Measurements from ENCODE around the gene IFT122.

The IFT122 gene

DNA sequence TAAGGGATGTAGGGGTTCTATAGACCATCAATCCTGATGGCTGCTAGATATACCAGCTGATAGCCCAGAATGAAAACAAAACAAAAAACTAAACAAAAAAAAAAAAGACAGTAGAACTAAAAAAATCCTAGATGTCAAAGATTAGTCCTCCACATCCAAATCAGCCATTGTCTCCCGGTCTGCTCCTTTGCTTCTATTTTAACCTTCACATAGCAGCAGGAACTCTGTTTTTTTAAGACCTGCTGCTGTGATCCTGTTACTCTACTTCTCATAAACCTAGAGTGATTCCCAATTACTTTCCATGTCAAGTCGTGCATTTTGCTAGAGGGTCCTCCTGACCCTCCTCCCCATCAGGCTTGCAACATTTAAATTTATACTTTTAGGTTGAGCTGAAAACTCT lies 2.5 kb downstream of the IFT122 start:
- DNase-seq = no peak

DNA sequence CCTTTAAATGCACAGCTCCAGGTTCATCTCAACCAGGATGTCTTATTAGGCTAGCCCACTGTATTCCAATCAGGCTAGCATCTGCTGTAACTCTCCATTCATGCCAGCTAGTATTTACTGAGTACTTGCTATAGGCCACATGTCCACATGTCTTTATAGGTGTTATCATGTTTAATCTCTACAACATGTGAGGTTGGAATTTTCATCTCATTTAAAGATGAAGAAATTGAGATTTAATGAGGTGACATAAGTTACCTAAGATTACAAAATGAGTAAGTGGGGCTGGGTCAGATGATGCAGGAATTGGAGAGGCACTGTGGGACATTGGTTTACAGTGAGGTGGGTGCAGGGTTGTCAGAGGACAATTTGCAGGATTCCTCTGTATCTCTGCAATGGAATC lies 2.9 kb downstream of the IFT122 start:
- DNase-seq = no peak

DNA sequence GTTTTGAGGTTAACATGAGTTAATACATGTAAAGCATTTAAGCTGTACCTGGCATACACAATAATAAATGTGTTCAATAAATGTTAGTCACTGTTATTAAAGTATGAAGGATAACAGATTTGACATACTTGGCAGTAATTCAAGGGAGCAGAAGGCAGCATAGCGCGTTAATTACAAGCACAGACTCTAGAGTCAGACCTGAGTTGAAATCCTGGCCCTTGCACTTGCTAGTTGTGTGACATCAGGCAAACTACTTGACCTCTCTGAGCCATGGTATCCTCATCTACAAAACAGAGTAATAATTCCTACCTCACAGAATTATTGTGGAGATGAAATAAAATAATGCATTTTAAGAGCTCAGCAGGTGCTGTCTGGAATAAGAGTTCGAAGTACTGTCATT lies 5.4 kb downstream of the IFT122 start:
- DNase-seq = no peak

DNA sequence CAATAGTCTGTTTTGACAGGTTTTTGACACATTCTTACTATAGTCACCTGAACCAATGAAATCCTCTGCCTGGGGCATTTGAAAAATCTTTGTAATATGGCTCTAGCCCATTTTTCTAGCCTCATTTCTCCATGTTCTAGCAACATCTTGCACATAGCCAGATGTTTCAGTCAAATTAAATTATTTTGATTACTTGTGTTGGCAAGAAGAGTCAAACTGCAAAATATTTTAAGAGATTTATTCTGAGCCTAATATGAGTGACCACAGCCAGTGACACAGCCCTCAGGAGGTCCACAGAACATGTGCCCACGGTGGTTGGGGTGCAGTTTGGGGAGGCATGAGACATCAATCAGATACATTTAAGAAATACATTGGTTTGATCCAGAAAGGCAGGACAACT lies 6.9 kb downstream of the IFT122 start:
- no peak for DNase-seq

GRCh38 chr3:129448186-129448895 lies 8.3 kb downstream of the IFT122 start:
- no peak for DNase-seq

DNA sequence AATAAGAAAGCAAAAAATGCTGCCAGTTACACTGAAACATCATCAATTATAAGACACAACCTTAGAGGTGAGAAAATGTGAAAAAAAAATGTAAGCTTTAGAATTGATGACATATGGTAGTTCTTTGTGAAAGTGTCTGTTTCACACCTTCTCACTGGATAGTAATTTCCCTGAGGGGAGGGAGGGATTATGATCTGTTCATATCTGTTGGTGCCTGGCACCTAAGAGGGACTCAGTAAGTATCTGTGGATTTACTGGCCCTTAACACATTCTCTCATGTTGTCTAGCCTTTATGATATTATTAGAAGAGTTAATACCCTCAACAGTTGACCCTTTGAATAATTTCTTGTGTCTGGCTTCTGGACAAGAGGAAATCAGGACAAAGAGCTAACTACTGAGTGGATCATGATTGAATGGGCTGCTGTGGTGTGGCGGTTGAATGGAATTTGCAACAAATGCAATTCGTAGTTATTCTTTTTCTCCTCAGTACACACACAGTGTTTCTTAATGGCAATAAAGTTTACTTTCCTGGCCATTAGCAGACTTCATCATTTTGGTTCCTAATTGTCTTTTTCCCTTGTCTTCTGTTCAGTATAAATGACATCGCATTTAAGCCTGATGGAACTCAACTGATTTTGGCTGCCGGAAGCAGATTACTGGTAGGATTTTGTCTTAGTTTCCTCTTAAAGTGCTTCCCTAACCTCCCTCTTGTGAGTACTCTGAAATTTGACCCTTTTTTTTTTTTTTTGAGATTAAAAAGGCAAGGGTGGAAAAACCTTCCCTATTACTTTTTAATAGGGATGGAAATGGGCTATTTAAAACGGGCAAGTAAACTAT lies 9.5 kb downstream of the IFT122 start:
- DNase-seq = no peak

- DNase-seq = no peak
These were observed 13.7 kb downstream of the IFT122 start for GRCh38 chr3:129453732-129454131.

DNA sequence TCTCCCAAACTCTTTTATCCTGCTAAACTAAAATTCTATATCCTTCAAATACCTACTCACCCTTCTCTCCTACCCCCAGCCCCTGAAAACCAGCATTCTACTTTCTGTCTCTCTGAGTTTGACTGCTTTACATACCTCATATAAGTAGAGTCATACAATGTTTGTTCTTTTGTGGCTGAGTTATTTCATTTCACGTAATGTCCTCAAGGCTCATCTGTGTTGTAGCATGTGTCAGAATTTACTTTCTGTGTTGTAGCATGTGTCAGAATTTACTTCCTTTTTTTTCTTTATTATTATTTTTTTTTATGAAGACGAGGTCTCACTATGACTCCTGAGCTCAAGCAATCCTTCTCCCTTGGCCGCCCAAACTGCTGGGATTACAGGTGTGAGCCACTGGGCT lies 20.1 kb downstream of the IFT122 start:
- no peak for DNase-seq

DNA sequence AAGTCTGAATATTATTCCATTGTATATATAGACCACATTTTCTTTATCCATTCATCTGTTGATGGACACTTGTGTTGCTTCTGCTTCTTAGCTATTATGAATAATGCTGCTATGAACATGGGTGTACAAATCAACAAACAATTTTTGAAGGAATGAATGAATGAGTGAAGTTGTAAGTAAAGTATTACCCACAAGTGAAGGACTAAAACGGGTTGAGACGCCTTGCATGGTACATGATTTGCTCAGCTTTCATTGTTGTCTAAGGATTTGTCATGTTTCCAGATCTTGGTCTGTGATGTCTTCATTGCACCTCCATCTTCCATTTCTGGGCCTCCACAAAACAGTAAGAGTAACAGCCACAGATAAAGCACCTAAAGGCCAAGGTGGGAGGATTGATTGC lies 20.5 kb downstream of the IFT122 start:
- no peak for DNase-seq

- DNase-seq = no peak
These were observed 21.0 kb downstream of the IFT122 start for GRCh38 chr3:129461022-129461421.

DNA sequence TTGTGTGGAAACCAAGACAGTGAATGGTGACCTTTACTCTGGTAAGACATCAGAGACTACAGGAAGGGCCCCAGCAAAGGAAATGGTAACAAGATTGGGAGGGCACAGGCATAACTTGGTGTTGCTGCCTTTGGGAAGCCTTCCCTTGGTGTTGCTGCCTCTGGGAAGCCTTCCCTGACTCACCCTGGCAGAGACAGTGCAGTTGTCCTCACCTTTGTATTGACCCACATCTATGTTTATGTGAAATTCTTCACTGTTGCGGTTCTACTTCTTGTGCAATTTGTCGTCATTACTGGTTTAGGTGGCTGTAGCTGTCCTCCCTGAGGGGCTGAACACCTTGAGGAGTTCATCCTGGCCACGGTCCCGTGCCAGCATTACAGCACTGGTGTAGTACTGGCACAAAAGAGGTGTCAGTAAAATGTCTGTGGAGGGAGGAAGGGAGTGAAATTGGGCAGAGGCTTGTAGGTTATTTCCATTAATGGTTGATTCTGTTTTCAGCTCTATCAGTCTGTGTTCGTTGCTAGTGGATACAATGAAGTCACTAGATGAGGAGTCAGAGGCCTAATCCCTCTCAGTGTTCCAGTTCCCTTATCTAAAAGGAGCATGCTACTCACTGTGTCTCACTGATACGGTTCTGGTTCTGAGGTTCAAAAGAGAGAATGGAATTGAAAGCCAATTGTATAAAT lies 21.6 kb downstream of the IFT122 start:
- no peak for DNase-seq

GRCh38 chr3:129462361-129462968 lies 22.4 kb downstream of the IFT122 start:
- no peak for DNase-seq

DNA sequence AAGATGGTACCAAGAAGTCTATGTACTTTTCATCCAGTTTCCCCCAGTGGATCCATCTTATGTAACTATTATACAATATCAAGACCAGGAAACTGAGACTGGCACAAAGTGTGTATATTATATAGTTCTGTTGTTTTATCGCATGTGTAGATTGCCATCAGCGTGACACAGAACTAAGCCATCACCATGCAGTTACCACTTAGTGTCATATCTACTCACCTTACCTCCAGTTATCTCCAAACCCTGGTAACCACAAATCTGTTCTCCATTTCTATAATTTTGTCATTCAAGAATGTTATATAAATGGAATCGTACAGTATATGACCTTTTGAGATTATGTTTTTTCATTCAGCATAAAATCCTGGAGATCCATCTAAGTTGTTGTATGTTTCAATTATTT lies 23.1 kb downstream of the IFT122 start:
- no peak for DNase-seq

DNA sequence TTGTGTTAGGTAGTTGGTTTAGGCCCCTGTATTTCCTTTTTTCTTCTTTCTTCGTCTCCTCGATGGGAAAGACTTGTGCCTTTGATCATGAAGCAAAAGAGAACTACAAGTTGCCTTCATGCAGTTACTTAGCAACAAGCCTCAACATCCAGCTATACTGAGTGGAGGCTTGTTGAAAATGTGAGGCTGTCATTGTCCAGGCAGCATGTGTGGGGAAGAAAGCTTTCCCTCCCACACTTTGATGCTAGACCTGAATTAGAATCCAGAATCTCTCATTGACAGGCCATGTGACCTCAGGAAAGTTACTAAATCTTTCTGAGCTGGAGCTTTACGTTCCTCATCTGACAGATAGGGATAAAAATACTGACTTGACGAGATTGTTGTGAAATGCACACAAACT lies 23.7 kb downstream of the IFT122 start:
- no peak for DNase-seq

DNA sequence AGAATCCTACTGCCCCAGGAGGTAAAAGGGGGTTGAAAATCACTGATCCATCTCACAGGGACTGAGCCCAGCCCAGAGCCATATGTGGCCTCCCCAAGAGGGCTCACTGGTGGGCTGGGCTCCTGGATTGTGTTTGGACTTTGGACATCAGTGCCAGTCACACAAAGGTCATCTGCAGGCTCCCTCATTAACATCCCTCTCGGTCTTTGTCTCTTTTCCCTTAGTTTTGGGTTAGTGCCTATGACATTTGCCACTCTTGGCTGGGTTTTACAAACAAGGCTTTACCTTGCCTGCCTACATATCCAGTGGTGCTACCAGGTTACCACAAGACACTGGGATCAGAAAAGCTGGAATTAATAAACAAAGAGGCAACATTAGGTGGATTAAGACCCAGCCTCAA lies 27.9 kb downstream of the IFT122 start:
- DNase-seq = no peak

- no peak for DNase-seq
These were observed 29.0 kb downstream of the IFT122 start for GRCh38 chr3:129469026-129469425.

DNA sequence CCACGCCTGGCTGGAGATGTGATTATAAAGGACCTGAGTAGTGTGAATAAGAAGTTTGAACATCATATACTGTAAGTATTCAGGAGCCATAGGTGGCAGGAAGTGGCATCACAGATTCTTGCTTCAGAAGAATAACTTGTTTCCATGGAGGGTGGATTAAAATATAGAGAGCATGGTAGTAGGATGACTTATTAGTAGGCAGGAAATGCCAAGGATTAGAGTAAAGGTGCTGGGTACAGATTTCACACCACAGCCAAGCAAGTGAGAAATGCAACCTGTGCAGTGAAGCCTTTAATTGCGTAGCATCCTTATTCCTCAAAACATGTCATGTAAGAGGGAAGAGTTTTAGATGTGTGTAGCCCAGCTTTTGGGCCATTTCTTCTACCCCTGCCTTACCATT lies 30.8 kb downstream of the IFT122 start:
- no peak for DNase-seq

DNA sequence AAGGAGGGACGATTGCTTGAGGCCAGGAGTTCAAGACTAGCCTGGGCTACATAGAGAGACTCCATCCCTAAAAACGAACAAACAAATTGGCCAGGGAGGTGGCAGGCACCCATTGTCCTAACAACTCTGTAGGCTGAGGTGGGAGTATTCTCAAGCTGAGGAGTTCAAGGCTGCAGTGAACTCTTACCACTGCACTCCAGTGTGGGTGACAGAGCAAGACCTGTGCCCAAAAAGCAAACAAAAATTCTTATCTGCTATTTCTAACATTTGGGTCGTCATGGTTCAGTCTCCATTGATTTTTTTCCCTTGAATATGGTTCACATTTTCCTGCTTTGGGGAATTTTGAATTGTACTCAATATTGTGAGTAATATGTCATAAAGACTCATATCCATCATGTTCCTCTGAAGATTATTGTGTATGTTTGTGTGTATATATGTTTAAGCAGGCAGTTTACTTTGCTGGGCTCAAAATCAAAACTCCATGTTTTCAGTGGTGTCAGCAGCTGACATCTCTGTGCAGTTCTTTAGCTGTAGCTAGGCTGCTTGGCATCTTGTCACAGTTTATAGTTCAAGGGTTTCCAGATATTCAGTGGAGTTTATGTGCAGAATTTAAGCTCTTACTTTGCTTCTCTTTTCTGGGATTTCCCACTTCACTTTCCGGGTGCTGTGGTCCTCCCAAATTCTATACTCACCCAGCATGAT lies 33.2 kb downstream of the IFT122 start:
- DNase-seq = no peak

GRCh38 chr3:129473769-129474152 lies 33.7 kb downstream of the IFT122 start:
- DNase-seq = no peak

GRCh38 chr3:129474984-129475804 lies 35.2 kb downstream of the IFT122 start:
- no peak for DNase-seq

DNA sequence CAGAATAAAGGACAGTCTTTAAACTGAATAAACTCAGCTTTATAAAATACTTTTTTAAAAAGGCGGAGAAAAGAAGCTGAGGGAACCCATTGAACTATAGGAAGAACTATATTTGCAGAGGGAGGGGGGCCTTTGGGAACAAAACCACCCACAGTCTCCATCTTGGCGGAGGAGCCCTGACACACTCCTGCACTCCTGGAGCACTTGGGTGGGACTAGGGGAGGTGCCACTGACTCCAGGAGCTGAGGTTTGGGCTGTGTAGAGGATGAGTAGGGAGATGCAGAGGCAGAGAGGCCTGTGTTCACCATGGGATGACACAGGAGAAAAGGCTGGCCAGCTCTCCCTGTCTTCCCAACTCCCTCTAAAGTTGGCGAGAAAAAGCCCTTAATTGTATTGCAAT lies 35.8 kb downstream of the IFT122 start:
- DNase-seq = no peak

GRCh38 chr3:129476586-129476985 lies 36.6 kb downstream of the IFT122 start:
- no peak for DNase-seq

Measured in DMS79 (cell line).